Fibroblast of pulmonary artery (primary cell): ENCODE measurements around the gene STAG1.

Experiments used
- DNase-seq: peaks from one replicate; pipeline ENCODE4 v3.0.0-alpha.2; 2010; ENCODE audit warnings: low read depth
- H3K4me3 ChIP-seq: replicated peaks from 2 replicates; pipeline ENCODE4 v1.5.1; 2011; ENCODE audit warnings: low read depth, mild to moderate bottlenecking, control low read depth, low read length, moderate library complexity
- CTCF ChIP-seq: IDR thresholded peaks from 2 replicates; pipeline ENCODE4 v1.5.1; 2011; ENCODE audit warnings: mild to moderate bottlenecking, control low read depth, low read length, inconsistent platforms; ENCODE audit errors: missing control alignments

STAG1 gene

GRCh38 chr3:136634821-136635220, 117.4 kb downstream of the STAG1 start:
- no peak for TF ChIP-seq CTCF
- no peak overlapping the region for H3K4me3 ChIP-seq
- DNase-seq = no peak

- no peak for TF ChIP-seq CTCF
- peak; percentile 17 for DNase-seq
- H3K4me3 ChIP-seq = no peak overlapping the region
Observed at GRCh38 chr3:136632625-136633081, 119.5 kb downstream of the STAG1 start.

- no peak for DNase-seq
Observed at GRCh38 chr3:136631424-136631823, 120.8 kb downstream of the STAG1 start.

GRCh38 chr3:136630915-136631314, 121.3 kb downstream of the STAG1 start:
- no peak for DNase-seq
- TF ChIP-seq CTCF = no peak
- H3K4me3 ChIP-seq = no peak overlapping the region

More at GRCh38 chr3:136631424-136631823, 120.8 kb downstream of the STAG1 start:
- H3K4me3 ChIP-seq = no peak overlapping the region
- TF ChIP-seq CTCF = no peak

- TF ChIP-seq CTCF = no peak
- H3K4me3 ChIP-seq = no peak overlapping the region
- no peak for DNase-seq
Observed at GRCh38 chr3:136626493-136626892, 125.7 kb downstream of the STAG1 start.

GRCh38 chr3:136624894-136625815, 127.0 kb downstream of the STAG1 start:
- no peak for TF ChIP-seq CTCF
- peak; percentile 20 for DNase-seq
- no peak overlapping the region for H3K4me3 ChIP-seq

- DNase-seq = no peak
- no peak for TF ChIP-seq CTCF
- no peak overlapping the region for H3K4me3 ChIP-seq
Observed at GRCh38 chr3:136624371-136624770, 127.8 kb downstream of the STAG1 start.
